ENCODE results near the gene HMMR.

DNA sequence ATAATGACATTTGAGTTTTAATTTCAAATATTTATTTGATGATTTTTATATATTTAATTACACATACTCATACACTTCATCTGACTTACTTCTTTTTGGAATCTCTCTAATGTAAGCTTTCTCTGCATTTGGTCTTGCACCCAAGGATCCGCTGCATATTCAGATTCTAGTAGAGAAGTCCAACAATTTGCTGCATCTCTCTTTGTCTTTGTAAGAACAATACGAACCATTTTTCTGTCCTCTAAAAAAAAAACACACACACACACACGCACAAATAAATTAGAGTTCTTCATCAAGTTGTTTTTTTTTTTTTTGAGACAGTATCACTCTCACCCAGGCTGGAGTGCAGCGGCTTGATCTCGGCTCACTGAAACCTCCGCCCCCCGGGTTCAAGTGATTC is 3.6 kb upstream of the HMMR start:
- TF ChIP-seq, protein P1, sequence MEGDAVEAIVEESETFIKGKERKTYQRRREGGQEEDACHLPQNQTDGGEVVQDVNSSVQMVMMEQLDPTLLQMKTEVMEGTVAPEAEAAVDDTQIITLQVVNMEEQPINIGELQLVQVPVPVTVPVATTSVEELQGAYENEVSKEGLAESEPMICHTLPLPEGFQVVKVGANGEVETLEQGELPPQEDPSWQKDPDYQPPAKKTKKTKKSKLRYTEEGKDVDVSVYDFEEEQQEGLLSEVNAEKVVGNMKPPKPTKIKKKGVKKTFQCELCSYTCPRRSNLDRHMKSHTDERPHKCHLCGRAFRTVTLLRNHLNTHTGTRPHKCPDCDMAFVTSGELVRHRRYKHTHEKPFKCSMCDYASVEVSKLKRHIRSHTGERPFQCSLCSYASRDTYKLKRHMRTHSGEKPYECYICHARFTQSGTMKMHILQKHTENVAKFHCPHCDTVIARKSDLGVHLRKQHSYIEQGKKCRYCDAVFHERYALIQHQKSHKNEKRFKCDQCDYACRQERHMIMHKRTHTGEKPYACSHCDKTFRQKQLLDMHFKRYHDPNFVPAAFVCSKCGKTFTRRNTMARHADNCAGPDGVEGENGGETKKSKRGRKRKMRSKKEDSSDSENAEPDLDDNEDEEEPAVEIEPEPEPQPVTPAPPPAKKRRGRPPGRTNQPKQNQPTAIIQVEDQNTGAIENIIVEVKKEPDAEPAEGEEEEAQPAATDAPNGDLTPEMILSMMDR (conservative IDR thresholded peaks at IDR 0.05; ENCODE audit: low read depth in 2 of 2): no peak
- no peak for TF ChIP-seq EZH2 (IDR thresholded peaks at IDR 0.05; ENCODE audit: low read depth, unreplicated experiment)
- no peak for TF ChIP-seq NANOG (IDR thresholded peaks at IDR 0.05; ENCODE audit: borderline replicate concordance)
- TF ChIP-seq JUNB (IDR thresholded peaks at IDR 0.05; ENCODE audit: unreplicated experiment): no peak
- no peak for TF ChIP-seq POLR2AphosphoS5 (IDR thresholded peaks at IDR 0.05; ENCODE audit: low read depth)
- no peak for TF ChIP-seq REST (IDR thresholded peaks at IDR 0.05; ENCODE audit: unreplicated experiment)
- no peak for TF ChIP-seq CREB1 (CRISPR knock-in tag; IDR thresholded peaks at IDR 0.05; ENCODE audit: low read depth)
- TF ChIP-seq ZNF462 (CRISPR knock-in tag; IDR thresholded peaks at IDR 0.05): no peak
- no peak for TF ChIP-seq STAT1 (IDR thresholded peaks at IDR 0.05; ENCODE audit: unreplicated experiment)
- TF ChIP-seq ZNF114 (CRISPR knock-in tag; IDR thresholded peaks at IDR 0.05): no peak

Measured in GM23338 (cell line).